Dermis microvascular lymphatic vessel endothelial cell (primary cell): Measurements from ENCODE around the gene TYK2. TPM values are rescaled to one million over a fixed set of nuclear protein-coding genes. Genes with fewer than 3 reads are reported as not detected.
A peak's percentile ranks its signal among the peaks of the same experiment; 100 is the strongest.

Source experiments
- DNase-seq, 2 donors: peaks; one replicate each; pipeline versions ENCODE4 v3.0.0 to v3.0.0-alpha.2; 2010; ENCODE audit warnings: low read depth in 2 of 2
- total RNA-seq: library from RNA; depleted of rRNA; stranded (reverse); fragments of >200 nt; gene quantifications from 2 replicates; pipeline ENCODE4 v1.2.1, GENCODE V29; 2014

TYK2 gene
- total RNA-seq, 1 donor from 2014 or later = 57.0 TPM

DNA sequence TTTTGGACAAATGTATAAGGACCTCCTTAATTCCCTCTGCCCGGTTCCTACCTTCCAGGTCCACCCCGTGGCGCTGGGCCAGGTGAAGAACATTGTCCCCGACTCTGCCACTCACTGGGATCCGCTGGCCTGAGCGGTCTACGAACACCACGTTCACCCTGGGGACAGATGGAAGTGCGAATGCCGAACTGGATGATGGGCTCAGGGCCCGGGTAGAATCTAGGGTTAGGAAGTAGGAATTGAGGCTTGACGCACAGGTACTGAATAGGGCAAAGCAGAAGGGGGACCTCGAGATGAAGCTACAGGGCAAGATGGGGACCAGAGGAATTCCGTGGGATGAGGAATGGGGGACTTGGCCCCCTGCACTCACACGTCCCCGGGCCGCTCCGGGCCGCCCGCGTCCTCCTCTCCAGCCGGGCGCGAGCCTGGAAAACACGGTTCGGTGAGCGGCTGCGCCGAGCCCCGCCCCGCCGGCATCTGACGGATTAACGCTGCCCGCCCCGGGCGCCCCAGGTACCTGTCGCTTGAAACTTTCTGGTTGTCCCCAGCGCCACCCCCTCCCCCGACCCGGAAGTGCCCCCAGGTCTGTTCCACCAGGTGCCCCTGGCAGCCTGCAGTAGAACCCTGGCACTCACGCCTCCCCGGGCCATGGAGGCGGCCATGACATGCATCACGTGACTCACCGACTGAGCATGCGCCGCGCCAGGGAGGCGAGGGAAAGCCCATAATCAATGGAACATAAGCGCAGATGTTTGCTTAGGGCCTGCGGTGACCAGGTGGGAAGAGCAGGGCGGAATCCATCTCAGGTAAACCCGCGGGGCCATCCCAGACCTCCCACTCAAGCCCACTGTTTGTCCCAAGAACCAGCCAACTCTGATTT lies 64.8 kb downstream of the TYK2 start, which contains the start of gene FDX2:
Gene FDX2, minus strand, starts transcription at position 681 of the 880 bp plus-strand sequence. Its CDS starts 19 bp downstream, at position 662.
- peak; percentile 65 to 81 for DNase-seq

- DNase-seq = no peak
Measured at GRCh38 chr19:10309423-10309822, 70.9 kb downstream of the TYK2 start, which contains the start of gene ZGLP1. ZGLP1 (minus strand) TSS chr19:10309815.

- DNase-seq = no peak
Measured at GRCh38 chr19:10306327-10306726, 74.0 kb downstream of the TYK2 start.

GRCh38 chr19:10305139-10305806 lies 75.1 kb downstream of the TYK2 start:
- no peak for DNase-seq

Other genes with a start within 250 kb of the TYK2 start
- 21.0 and 22.7 TPM in 2 replicates for gene DNMT1, start 185.6 kb downstream of the TYK2 start, total RNA-seq
- 0.39 and 0.76 TPM in 2 replicates for gene S1PR2, start 149.2 kb downstream of the TYK2 start, total RNA-seq
- gene MRPL4, start 128.4 kb downstream of the TYK2 start, total RNA-seq = 17.1 and 20.7 TPM in 2 replicates
- 5.8 and 7.8 TPM in 2 replicates for gene ICAM1, start 109.5 kb downstream of the TYK2 start, total RNA-seq
- 0.13 and 0.26 TPM in 2 replicates for gene ICAM4, start 93.6 kb downstream of the TYK2 start, total RNA-seq
- gene ICAM5, start 90.6 kb downstream of the TYK2 start, total RNA-seq = under 0.01 TPM in 1 of 2 replicates, not detected in the other
- 0.13 and 0.38 TPM in 2 replicates for gene ZGLP1, start 70.8 kb downstream of the TYK2 start, total RNA-seq
- 14.6 and 15.4 TPM in 2 replicates for gene FDX2, start 64.6 kb downstream of the TYK2 start, total RNA-seq
- 5.4 and 8.3 TPM in 2 replicates for gene RAVER1, start 47.0 kb downstream of the TYK2 start, total RNA-seq
- gene ICAM3, start 40.9 kb downstream of the TYK2 start, total RNA-seq = 6.2 and 8.7 TPM in 2 replicates
- gene CDC37, start 23.0 kb upstream of the TYK2 start, total RNA-seq = 219 and 250 TPM in 2 replicates
- 1.3 and 3.7 TPM in 2 replicates for gene PDE4A, start 40.0 kb upstream of the TYK2 start, total RNA-seq
- 72.1 and 95.3 TPM in 2 replicates for gene KEAP1, start 122.8 kb upstream of the TYK2 start, total RNA-seq
- 0.13 TPM in 1 of 2 replicates, not detected in the other for gene S1PR5, start 136.9 kb upstream of the TYK2 start, total RNA-seq
- gene ATG4D, start 163.3 kb upstream of the TYK2 start, total RNA-seq = 7.8 and 9.0 TPM in 2 replicates
- 6.2 and 10.6 TPM in 2 replicates for gene KRI1, start 185.4 kb upstream of the TYK2 start, total RNA-seq
- 4.8 and 4.9 TPM in 2 replicates for gene CDKN2D, start 188.4 kb upstream of the TYK2 start, total RNA-seq
- gene AP1M2, start 206.7 kb upstream of the TYK2 start, total RNA-seq = not detected in 2 replicates
- 43.6 and 96.3 TPM in 2 replicates for gene SLC44A2, start 245.0 kb upstream of the TYK2 start, total RNA-seq